ENCODE data around the gene RGCC. TPM values are rescaled to one million over a fixed set of nuclear protein-coding genes. Genes with fewer than 3 reads are reported as not detected.

Gene RGCC
- total RNA-seq, 4 donors from 2014 or later = 68.2 to 148 (median 98.6) TPM

DNA sequence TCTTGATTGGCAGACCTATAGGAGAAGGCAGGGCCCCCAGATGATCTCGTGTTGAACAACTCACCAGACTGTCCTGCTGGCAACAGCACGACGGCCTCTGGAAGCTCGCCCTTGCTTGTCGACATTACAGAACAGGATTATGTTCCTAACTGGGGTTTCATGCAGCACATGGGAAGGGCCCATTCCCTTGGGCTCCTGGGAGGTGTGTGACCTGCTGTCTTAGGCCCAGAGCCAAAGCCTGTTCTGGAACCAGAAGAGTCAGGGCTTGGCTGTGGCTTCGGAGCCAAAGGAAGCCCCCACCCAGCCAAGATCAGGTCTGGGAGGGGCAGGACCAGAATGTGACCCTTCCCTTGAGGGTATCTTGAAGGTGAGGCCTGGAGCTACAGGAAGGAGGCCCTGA is 36.9 kb downstream of the RGCC start:
- H3K4me3 ChIP-seq (ENCODE audit: low read depth, poor library complexity, severe bottlenecking) = no peak overlapping the region
- WGBS, 2 donors = 31 to 63% methylated on average over 6 of the region's 6 CpGs
- intact Hi-C loops (cut with DNase I; ENCODE audit: low total_unique reads) = no loop called here
- no peak for DNase-seq (ENCODE audit: low spot score in 2 of 2)
- no peak for TF ChIP-seq POLR2A (IDR thresholded peaks at IDR 0.05)
- TF ChIP-seq, protein P1, sequence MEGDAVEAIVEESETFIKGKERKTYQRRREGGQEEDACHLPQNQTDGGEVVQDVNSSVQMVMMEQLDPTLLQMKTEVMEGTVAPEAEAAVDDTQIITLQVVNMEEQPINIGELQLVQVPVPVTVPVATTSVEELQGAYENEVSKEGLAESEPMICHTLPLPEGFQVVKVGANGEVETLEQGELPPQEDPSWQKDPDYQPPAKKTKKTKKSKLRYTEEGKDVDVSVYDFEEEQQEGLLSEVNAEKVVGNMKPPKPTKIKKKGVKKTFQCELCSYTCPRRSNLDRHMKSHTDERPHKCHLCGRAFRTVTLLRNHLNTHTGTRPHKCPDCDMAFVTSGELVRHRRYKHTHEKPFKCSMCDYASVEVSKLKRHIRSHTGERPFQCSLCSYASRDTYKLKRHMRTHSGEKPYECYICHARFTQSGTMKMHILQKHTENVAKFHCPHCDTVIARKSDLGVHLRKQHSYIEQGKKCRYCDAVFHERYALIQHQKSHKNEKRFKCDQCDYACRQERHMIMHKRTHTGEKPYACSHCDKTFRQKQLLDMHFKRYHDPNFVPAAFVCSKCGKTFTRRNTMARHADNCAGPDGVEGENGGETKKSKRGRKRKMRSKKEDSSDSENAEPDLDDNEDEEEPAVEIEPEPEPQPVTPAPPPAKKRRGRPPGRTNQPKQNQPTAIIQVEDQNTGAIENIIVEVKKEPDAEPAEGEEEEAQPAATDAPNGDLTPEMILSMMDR (IDR thresholded peaks at IDR 0.05) = no peak

DNA sequence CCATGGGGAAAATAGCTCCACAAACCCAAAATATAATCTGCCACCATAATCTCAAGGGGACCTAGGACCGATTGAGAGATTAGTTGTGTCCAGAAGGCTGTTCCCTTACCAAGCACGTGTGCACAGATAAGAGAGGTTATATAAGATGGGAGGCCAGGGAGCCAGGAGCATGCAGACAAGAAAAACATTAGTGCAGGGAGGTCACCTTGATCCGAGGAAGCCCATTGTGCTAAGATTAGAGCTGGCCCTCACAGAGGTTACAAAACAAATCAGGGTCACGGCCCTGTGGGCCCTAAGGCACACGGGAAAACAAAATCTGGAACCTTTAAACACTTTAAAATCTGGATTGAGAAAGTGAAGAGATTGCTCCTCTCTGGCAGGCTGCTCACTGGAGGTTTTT is 37.7 kb downstream of the RGCC start:
- no peak overlapping the region for H3K4me3 ChIP-seq (ENCODE audit: low read depth, poor library complexity, severe bottlenecking)
- TF ChIP-seq, protein P1 (IDR thresholded peaks at IDR 0.05) = no peak
- TF ChIP-seq POLR2A (IDR thresholded peaks at IDR 0.05) = no peak
- DNase-seq (ENCODE audit: low spot score in 2 of 2) = no peak
- intact Hi-C loops (cut with DNase I; ENCODE audit: low total_unique reads) = no loop called here
- 17 to 25% methylated on average over 5 of the region's 5 CpGs for WGBS, 2 donors

DNA sequence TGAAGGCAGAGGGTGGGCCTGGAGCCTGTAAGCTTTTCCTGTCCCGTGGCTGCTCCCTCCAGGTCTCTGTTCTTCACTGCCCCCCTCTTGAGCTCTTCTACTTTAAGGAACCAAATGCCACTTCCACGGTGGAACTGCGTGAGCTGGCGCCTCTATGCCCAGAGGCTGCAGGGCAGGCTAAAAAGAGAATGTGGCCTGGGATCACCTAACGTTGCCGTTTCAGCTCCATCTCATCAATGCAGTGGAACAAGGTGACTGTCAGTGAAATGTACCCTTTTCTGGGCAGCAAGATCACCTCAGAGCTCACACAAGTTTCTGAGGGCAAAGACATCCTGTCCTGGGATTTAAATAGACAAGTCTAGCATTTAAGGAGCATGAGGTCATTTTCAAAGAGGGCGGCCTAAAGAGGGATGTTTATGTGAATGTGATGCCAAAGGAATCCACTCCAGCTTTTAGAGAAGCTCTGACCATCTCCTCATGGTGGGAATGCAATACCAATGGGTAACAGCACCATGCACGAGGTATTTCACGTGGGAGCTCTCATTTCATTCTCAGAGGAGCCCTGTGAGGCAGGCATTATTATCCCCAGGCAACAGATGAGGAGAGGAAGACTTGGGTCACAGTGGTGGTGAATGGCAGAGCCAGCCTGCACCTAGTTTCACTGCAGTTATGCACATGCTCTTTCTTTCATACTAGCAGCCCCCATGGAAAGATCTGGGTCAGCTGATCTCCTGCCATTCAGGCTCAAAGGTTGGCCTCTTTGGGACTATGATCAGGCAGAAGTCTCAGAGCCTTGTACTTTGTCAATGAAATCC is 39.3 kb downstream of the RGCC start:
- WGBS, 2 donors = 50 to 63% methylated on average over 9 of the region's 9 CpGs
- intact Hi-C loops (cut with DNase I; ENCODE audit: low total_unique reads) = no loop called here
- TF ChIP-seq, protein P1 (IDR thresholded peaks at IDR 0.05) = no peak
- no peak for TF ChIP-seq POLR2A (IDR thresholded peaks at IDR 0.05)
- no peak overlapping the region for H3K4me3 ChIP-seq (ENCODE audit: low read depth, poor library complexity, severe bottlenecking)
- no peak for DNase-seq (ENCODE audit: low spot score in 2 of 2)

DNA sequence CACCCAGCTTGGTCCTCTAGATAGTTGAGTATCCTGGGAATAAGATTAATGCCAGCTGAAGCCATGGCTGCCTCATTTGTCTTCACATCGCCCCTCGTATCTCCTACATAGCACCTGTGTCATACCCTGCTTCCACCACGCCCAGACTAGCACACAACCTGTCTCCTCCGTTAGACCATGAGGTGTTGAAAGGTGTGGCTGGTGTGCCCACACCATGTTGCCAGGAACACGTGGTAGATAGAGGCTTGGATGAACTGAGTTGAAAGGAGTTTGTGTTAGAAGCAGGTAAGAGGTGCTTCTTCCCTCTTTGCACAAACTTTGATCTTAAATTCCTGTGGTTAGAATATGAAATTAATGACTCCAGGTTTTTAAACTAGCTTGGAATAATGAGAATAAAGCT is 40.1 kb downstream of the RGCC start:
- DNase-seq (ENCODE audit: low spot score in 2 of 2) = peak in 1 of 2 donors; percentile 66
- WGBS, 2 donors = 64 to 75% methylated on average over 5 of the region's 5 CpGs
- intact Hi-C loops (cut with DNase I; ENCODE audit: low total_unique reads) = no loop called here
- TF ChIP-seq, protein P1 (IDR thresholded peaks at IDR 0.05) = no peak
- no peak for TF ChIP-seq POLR2A (IDR thresholded peaks at IDR 0.05)
- H3K4me3 ChIP-seq (ENCODE audit: low read depth, poor library complexity, severe bottlenecking) = no peak overlapping the region

DNA sequence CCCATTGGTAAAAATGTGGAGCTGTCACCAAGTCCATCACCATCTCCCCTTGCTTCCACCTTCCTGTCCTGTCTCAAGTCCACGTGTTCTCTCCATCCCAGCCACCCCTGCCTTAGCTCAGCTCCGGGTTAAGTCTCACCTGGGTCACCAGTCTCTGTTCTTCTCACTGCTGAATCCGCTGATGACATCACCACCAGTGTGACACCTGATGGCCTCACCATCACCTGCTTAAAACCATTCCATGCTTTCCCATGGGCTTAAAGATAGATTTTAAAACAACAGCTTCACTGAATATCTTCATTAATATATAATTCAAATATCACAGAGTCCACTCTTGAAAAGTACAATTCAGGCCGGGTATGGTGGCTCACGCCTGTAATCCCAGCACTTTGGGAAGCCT is 42.1 kb downstream of the RGCC start:
- WGBS, 2 donors = 96% methylated on average over 5 of the region's 5 CpGs
- intact Hi-C loops (cut with DNase I; ENCODE audit: low total_unique reads) = no loop called here
- no peak overlapping the region for H3K4me3 ChIP-seq (ENCODE audit: low read depth, poor library complexity, severe bottlenecking)
- no peak for TF ChIP-seq POLR2A (IDR thresholded peaks at IDR 0.05)
- TF ChIP-seq, protein P1 (IDR thresholded peaks at IDR 0.05) = no peak
- no peak for DNase-seq (ENCODE audit: low spot score in 2 of 2)

DNA sequence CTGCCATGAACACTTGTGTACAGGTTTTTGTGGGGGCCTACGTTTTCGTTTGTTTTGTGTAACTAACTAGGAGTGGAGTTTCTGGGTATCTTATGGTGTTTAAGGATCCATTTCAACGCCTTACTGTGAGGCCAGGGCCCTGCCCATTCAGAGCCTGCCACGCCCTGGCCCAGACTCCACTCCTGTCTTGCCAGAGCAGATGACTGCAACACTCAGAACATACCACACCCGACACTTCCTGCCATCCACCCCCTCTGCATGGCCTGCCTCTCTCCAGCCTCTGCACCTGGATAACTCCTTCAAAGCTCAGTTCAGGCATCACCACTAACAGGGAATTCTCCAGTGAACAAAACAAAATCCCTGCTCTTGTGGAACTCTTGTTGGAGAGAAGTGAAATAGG is 43.2 kb downstream of the RGCC start:
- peak in 1 of 2 donors; percentile 44 for DNase-seq (ENCODE audit: low spot score in 2 of 2)
- WGBS, 2 donors = 31 to 37% methylated on average over 5 of the region's 5 CpGs
- TF ChIP-seq POLR2A (IDR thresholded peaks at IDR 0.05) = no peak
- TF ChIP-seq, protein P1 (IDR thresholded peaks at IDR 0.05) = no peak
- intact Hi-C loops (cut with DNase I; ENCODE audit: low total_unique reads) = no loop called here
- H3K4me3 ChIP-seq (ENCODE audit: low read depth, poor library complexity, severe bottlenecking) = no peak overlapping the region

Measured in lower leg skin (tissue), 4 donors.